Uterus (tissue), 2 donors: ENCODE results near the gene NABP2.

Source experiments
- CTCF ChIP-seq, 4 experiments: fragments of 200-600 bp in 2 of 4; fragments of 450-650 bp in 2 of 4; sonication (generic) in 2 of 4; IDR thresholded peaks; one replicate each; pipeline ENCODE4 v1.5.1; 2016 to 2019; ENCODE audit warnings: antibody characterized with exemption in 4 of 4, mild to moderate bottlenecking in 2 of 4, moderate library complexity in 1 of 4
- POLR2A ChIP-seq, 2 donors: fragments of 450-650 bp; IDR thresholded peaks; one replicate each; pipeline ENCODE4 v1.6.1; 2016; ENCODE audit warnings: antibody characterized with exemption in 2 of 2, mild to moderate bottlenecking in 1 of 2, moderate library complexity in 1 of 2

DNA sequence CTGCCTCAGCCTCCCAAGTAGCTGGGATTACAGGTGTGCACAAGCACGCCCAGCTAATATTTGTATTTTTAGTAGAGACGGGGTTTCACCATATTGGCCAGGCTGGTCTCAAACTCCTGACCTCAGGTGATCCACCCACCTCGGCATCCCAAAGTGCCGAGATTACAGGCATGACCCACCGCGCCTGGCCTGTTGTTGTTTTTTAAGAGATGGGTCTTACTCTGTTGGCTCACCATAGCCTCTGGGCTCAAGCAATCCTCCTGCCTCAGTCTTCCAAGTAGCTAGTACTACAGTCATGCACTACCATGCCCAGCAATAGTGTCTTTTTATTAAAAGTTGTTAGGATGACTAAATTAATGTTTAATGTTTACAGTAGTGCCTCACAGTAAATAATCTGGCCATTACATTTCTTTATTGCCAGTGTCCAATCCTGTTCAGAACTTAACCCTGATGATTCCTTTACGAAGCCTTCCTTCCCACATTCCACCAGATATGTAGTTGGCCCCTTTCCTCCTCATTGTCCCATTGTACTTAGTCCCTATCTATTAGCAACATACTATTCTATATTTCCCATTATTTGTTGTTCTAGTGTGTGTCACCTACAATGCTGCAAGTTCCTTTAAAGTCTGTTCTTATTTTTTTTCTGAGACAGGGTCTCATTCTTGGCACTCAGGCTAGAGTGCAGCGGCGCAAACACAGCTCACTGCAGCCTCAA, 26.1 kb upstream of the NABP2 start:
- TF ChIP-seq CTCF (IDR thresholded peaks at IDR 0.05), result no peak
- TF ChIP-seq POLR2A (IDR thresholded peaks at IDR 0.05), result no peak
